Activated CD4-positive, alpha-beta T cell treated with anti-CD3 and anti-CD28 coated beads, Interleukin-2, amount 10 ng/mL, durations not matched to agents 7 days and 5 days (primary cell): ENCODE data around the gene PGGHG. TPM values are rescaled to one million over a fixed set of nuclear protein-coding genes. Genes with fewer than 3 reads are reported as not detected.
A peak's percentile ranks its signal among the peaks of the same experiment; 100 is the strongest.
"Not testable (repeated sequence)": the region's sequence is repeated elsewhere in the genome, so short reads cannot be mapped to it uniquely, and the experiment has no call there.

Experiments
- CTCF ChIA-PET: fragments of 350-600 bp; sonication (Branson Sonifier 250); formaldehyde crosslinking; loops from one replicate; lab custom pipeline; 2021; ENCODE audit warnings: antibody characterized with exemption; lab: Charles Lee
- POLR2A ChIA-PET: fragments of 350-600 bp; sonication (Branson Sonifier 250); formaldehyde crosslinking; loops from one replicate; lab custom pipeline; 2021; ENCODE audit warnings: antibody characterized with exemption; lab: Charles Lee
- DNase-seq: peaks from one replicate; pipeline ENCODE4 v3.0.0-alpha.2; 2020
- H3K27ac Mint-ChIP-seq: one replicate; pipeline ENCODE4 v1.8.0; 2021; ENCODE audit warnings: mild to moderate bottlenecking, moderate library complexity, mixed read lengths
- H3K27me3 Mint-ChIP-seq: one replicate; pipeline ENCODE4 v1.8.0; 2021; ENCODE audit warnings: mixed read lengths
- H3K36me3 Mint-ChIP-seq: one replicate; pipeline ENCODE4 v1.8.0; 2021; ENCODE audit warnings: low read depth, mixed read lengths
- H3K4me1 Mint-ChIP-seq: one replicate; pipeline ENCODE4 v1.8.0; 2021; ENCODE audit warnings: mixed read lengths
- H3K4me3 Mint-ChIP-seq: one replicate; pipeline ENCODE4 v1.8.0; 2021; ENCODE audit warnings: mild to moderate bottlenecking, moderate library complexity, mixed read lengths
- H3K9me3 Mint-ChIP-seq: one replicate; pipeline ENCODE4 v1.8.0; 2021; ENCODE audit warnings: mixed read lengths
- total RNA-seq, 2 experiments: library from RNA; stranded (reverse); gene quantifications; one replicate each; pipeline ENCODE4 v1.2.3, GENCODE V29; 2021

PGGHG gene
- total RNA-seq, 2 experiments from 2014 or later, result 325 to 377 TPM

DNA sequence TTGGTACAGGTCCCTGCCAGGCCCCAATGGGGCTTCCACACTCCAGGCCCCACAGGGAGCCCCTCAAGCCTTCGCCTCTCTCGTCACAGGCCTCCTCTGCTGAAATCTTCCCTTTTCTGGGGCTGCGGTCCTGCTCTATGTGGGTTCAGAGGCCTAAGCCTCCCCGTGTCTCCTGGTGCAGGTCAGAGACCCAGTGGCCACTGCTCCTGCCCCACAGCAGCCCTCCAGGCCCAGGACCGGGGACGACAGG, 37.6 kb downstream of the PGGHG start:
- no peaks in the 10 kb centered on the region for H3K27me3 Mint-ChIP-seq
- no peaks in the 10 kb centered on the region for H3K9me3 Mint-ChIP-seq
- H3K4me3 Mint-ChIP-seq, result peak overlapping the region; percentile 58
- CTCF ChIA-PET, result interaction anchor here (1.9 to 2.2 kb wide), 2 partner anchors 13 to 14 kb away, joined by 6 to 8 read pairs; no protein-coding TSS in a partner anchor
- H3K36me3 Mint-ChIP-seq, result peaks cover 8% of the 10 kb centered on the region
- POLR2A ChIA-PET, result interaction anchor here (0.7 to 1.2 kb wide), 2 partner anchors 9 to 11 kb away, joined by 3 to 4 read pairs; no protein-coding TSS in a partner anchor
- H3K4me1 Mint-ChIP-seq, result peaks cover 74% of the 10 kb centered on the region
- DNase-seq, result no peak
- peak overlapping the region; percentile 96 for H3K27ac Mint-ChIP-seq

DNA sequence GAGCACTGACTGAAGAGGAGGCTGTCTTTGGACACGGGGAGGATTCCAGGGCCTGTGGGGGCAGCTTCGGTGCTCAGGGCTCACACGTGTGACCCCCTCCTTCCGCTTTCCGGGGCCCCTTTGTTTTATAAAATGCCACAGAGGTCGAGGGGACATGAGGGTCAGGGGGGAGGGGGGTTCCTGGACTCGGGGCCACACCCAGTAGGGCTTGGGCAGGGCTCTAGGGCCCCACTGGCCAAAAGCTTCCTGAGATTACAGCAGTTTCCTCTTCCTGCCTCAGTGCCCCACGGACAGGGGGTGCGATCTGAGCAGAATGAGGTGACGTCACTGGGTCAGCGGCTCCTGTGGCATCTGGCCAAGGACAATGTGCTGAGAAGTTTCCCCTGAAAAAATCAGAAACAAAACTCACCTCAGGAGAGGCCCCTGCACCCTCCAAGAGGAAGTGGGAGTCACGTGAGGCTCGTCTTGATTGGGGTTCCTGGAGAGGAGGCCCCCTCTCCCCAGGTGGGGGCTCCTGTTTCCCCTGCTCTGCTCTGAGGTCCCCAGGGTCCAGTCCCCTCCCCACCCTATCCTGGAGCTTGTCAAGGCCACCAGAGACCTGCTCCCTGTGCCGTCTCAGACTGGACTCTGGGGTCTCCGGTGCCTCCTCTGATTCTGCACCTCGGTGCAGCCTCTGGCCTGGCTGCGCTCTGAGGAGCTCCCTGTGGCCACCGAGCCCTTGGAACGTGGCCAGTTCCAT, 38.1 kb downstream of the PGGHG start:
- Mint-ChIP-seq H3K27ac (peak overlapping the region; percentile 96), H3K9me3 (no peaks in the 10 kb centered on the region), H3K27me3 (no peaks in the 10 kb centered on the region), H3K4me3 (peak overlapping the region; percentile 58), H3K4me1 (peaks cover 79% of the 10 kb centered on the region), H3K36me3 (peaks cover 10% of the 10 kb centered on the region)
- ChIA-PET CTCF (interaction anchor here (1.2 to 2.2 kb wide), 6 partner anchors 10 to 28 kb away, joined by 3 to 8 read pairs (median 5); no protein-coding TSS in a partner anchor), POLR2A (interaction anchor here (0.7 to 1.2 kb wide), 3 partner anchors 10 to 15 kb away, joined by 3 to 9 read pairs (median 4); no protein-coding TSS in a partner anchor)
- DNase-seq, result peak; percentile 59

DNA sequence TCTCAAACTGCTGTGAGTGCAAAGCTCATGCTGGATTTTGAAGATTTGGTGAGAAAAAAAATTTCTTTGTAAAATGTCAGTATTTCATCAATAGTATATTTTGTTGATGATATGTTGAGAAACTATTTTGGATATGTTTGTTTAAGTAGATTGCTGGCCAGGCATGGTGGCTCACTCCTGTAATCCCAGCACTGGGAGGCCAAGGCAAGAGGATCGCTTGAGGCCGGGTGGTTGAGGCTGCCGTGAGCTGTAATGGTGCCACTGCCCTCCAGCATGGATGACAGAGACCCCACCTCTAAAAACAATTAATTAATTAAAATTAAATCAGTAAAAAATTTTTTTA, 38.6 kb downstream of the PGGHG start:
- peaks cover 82% of the 10 kb centered on the region for H3K4me1 Mint-ChIP-seq
- H3K36me3 Mint-ChIP-seq, result peaks cover 10% of the 10 kb centered on the region
- DNase-seq, result no peak
- ChIA-PET POLR2A (interaction anchor here (0.7 to 1.2 kb wide), 3 partner anchors 10 to 15 kb away, joined by 3 to 9 read pairs (median 4); no protein-coding TSS in a partner anchor), CTCF (interaction anchor here (1.2 to 1.9 kb wide), 5 partner anchors 11 to 28 kb away, joined by 3 to 8 read pairs (median 4); no protein-coding TSS in a partner anchor)
- H3K27me3 Mint-ChIP-seq, result no peaks in the 10 kb centered on the region
- H3K27ac Mint-ChIP-seq, result peak overlapping the region; percentile 96
- H3K9me3 Mint-ChIP-seq, result no peaks in the 10 kb centered on the region
- H3K4me3 Mint-ChIP-seq, result peak overlapping the region; percentile 58

DNA sequence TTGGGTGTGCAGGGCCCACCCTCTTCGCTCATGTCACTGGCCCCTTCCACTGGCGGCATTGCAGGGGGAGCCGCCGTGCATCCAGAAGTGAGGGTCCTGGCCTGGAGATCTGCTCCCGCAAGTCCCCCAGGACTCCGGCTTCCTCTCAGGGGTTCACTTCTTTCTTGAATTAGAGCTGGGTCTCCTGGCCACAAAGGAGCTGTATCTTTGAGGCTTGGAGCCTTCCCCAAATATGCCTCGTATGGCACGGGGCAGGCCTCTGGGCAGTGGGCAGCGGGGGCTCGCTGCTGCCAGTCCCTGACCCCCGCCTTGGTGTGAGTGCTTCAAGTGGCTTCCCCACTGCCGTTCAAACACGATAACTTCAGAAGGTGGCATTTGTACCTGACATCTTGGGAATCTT, 39.1 kb downstream of the PGGHG start:
- POLR2A ChIA-PET, result interaction anchor here (0.9 kb wide), 1 partner anchor 16 kb away, joined by 9 read pairs; no protein-coding TSS in a partner anchor
- CTCF ChIA-PET, result interaction anchor here (1.2 to 1.9 kb wide), 6 partner anchors 11 to 27 kb away, joined by 3 to 8 read pairs (median 4); no protein-coding TSS in a partner anchor
- Mint-ChIP-seq H3K4me3 (no peak overlapping the region), H3K27ac (peak overlapping the region; percentile 66), H3K36me3 (peaks cover 12% of the 10 kb centered on the region), H3K27me3 (no peaks in the 10 kb centered on the region), H3K9me3 (peaks cover 1% of the 10 kb centered on the region), H3K4me1 (peaks cover 86% of the 10 kb centered on the region)
- DNase-seq, result no peak

- not testable (repeated sequence) for DNase-seq, H3K4me3 Mint-ChIP-seq, H3K9me3 Mint-ChIP-seq, H3K27me3 Mint-ChIP-seq
- Mint-ChIP-seq H3K4me1 (peaks cover 86% of the 10 kb centered on the region), H3K36me3 (peaks cover 15% of the 10 kb centered on the region), H3K27ac (peak overlapping the region; percentile 60)
- ChIA-PET CTCF (interaction anchor here (0.5 to 1.9 kb wide), 10 partner anchors 8 to 190 kb away, joined by 3 to 8 read pairs (median 3); partner anchors contain the start of gene IFITM3), POLR2A (interaction anchor here (1.4 to 1.8 kb wide), 2 partner anchors 11 to 27 kb away, joined by 3 to 7 read pairs; no protein-coding TSS in a partner anchor)
Observed at GRCh38 chr11:328516-329100, 39.7 kb downstream of the PGGHG start.

DNA sequence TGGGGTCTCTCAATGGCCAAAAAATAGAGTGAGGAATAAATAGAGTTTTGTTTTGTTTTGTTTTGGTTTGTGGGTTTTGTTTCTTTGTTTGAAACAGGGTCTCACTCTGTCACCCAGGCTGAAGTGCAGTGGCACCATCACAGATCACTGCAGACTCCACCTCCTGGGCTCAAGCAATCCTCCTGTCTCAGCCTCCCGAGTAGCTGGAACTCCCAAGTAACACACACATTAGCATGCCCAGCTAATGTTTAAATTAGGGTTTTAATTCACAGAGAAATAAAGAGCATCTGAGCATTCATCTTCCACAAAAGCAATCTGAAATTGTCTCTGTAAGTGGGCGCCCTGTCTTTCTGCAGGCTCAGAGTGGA, 40.9 kb downstream of the PGGHG start:
- Mint-ChIP-seq H3K27me3 (no peaks in the 10 kb centered on the region), H3K27ac (peak overlapping the region; percentile 87), H3K4me1 (peaks cover 81% of the 10 kb centered on the region), H3K36me3 (peaks cover 15% of the 10 kb centered on the region), H3K9me3 (peaks cover 4% of the 10 kb centered on the region), H3K4me3 (no peak overlapping the region)
- no peak for DNase-seq
- ChIA-PET POLR2A (interaction anchor here (1.4 to 1.8 kb wide), 2 partner anchors 13 to 26 kb away, joined by 3 to 7 read pairs; no protein-coding TSS in a partner anchor), CTCF (interaction anchor here (0.9 to 2.4 kb wide), 8 partner anchors 9 to 189 kb away, joined by 3 to 12 read pairs (median 4); partner anchors contain the start of genes BET1L and RIC8A)

DNA sequence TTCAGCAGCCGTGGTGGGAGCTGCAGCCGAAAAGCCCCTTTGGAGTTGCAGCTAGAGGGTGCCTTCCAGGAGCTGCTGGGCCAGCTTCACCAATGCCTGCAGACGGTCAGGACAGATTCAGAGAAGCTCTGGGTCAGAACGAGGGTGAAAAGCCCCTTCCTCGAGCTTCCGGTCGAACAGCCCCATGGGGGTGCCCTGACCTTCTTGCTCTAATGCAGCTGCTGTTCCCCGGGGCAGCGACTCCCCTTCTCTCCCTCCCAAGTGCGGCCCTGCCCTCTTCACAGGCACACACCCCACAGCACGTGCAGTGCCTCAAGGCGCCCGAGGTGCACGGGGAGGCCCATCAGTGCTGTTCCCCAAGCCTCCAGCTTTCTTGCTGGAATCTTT, 41.4 kb downstream of the PGGHG start:
- H3K36me3 Mint-ChIP-seq, result peaks cover 15% of the 10 kb centered on the region
- CTCF ChIA-PET, result interaction anchor here (0.9 to 2.4 kb wide), 8 partner anchors 8 to 189 kb away, joined by 3 to 12 read pairs (median 4); partner anchors contain the start of genes BET1L and RIC8A
- no peak overlapping the region for H3K4me3 Mint-ChIP-seq
- no peak for DNase-seq
- H3K9me3 Mint-ChIP-seq, result peaks cover 4% of the 10 kb centered on the region
- H3K27ac Mint-ChIP-seq, result peak overlapping the region; percentile 31
- H3K4me1 Mint-ChIP-seq, result peaks cover 78% of the 10 kb centered on the region
- H3K27me3 Mint-ChIP-seq, result no peaks in the 10 kb centered on the region
- POLR2A ChIA-PET, result interaction anchor here (1.4 to 1.8 kb wide), 2 partner anchors 13 to 25 kb away, joined by 3 to 7 read pairs; no protein-coding TSS in a partner anchor

GRCh38 chr11:330694-331357, 41.9 kb downstream of the PGGHG start:
- ChIA-PET CTCF (interaction anchor here (0.9 to 2.4 kb wide), 7 partner anchors 8 to 123 kb away, joined by 3 to 12 read pairs (median 4); partner anchors contain the start of genes BET1L and RIC8A), POLR2A (no interaction called here)
- Mint-ChIP-seq H3K9me3 (peaks cover 4% of the 10 kb centered on the region), H3K4me3 (no peak overlapping the region), H3K27me3 (no peaks in the 10 kb centered on the region), H3K4me1 (peaks cover 80% of the 10 kb centered on the region), H3K36me3 (peaks cover 15% of the 10 kb centered on the region), H3K27ac (peak overlapping the region; percentile 88)
- DNase-seq, result peak; percentile 42

- no peak for DNase-seq
- CTCF ChIA-PET, result interaction anchor here (1.2 to 2.4 kb wide), 3 partner anchors 9 to 66 kb away, joined by 4 to 12 read pairs (median 4); no protein-coding TSS in a partner anchor
Observed at GRCh38 chr11:331358-332060, 42.6 kb downstream of the PGGHG start.

DNA sequence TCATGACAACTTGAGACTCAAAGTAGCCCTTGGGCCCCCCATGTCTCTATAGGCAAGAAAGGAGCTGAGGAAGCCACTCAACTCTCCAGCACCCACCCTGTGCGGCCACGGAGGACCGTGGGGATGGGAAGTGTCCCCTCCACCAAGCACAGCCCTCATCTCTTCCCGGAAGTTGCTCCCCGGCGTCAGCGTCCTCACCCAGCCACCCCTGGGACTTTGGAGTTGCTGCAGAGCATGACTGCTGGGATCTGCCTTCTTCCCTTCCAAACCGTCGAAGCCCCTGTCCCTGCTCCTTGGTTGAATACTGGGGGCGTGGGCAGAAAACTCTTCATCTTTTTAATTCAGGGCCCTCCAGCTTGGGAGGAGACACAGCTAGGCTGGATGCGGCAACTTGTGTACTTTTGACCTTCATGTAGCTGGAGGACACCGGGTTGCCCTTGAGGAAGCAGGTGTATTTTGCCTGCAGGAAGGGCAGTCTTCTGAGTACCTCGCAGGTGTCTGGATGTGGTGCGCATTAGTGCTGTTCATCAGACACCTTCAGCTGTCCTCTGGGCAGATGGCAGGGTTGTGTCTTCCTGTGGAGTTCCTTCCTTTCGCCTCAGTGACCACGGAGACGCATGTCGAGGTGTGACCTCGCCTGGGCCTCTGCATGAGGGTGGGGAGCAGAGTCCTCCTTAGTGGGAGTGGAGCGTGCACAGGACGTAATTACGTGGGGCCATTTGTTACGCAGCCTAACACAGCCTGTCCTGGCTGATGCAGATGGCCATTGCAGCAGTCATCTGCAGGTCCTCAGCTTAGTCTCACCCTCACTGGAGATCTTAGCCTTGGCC, 43.9 kb downstream of the PGGHG start:
- H3K27me3 Mint-ChIP-seq, result no peaks in the 10 kb centered on the region
- no peak for DNase-seq
- H3K27ac Mint-ChIP-seq, result no peak overlapping the region
- H3K9me3 Mint-ChIP-seq, result peaks cover 4% of the 10 kb centered on the region
- no peak overlapping the region for H3K4me3 Mint-ChIP-seq
- ChIA-PET POLR2A (no interaction called here), CTCF (interaction anchor here (1.0 kb wide), 1 partner anchor 55 kb away, joined by 3 read pairs; the partner anchor contains the start of gene NLRP6)
- peaks cover 71% of the 10 kb centered on the region for H3K4me1 Mint-ChIP-seq
- peaks cover 15% of the 10 kb centered on the region for H3K36me3 Mint-ChIP-seq

More at GRCh38 chr11:331358-332060, 42.6 kb downstream of the PGGHG start:
- H3K27me3 Mint-ChIP-seq, result no peaks in the 10 kb centered on the region
- peak overlapping the region; percentile 88 for H3K27ac Mint-ChIP-seq
- H3K4me3 Mint-ChIP-seq, result no peak overlapping the region
- H3K4me1 Mint-ChIP-seq, result peaks cover 80% of the 10 kb centered on the region
- POLR2A ChIA-PET, result no interaction called here
- H3K9me3 Mint-ChIP-seq, result peaks cover 4% of the 10 kb centered on the region
- peaks cover 15% of the 10 kb centered on the region for H3K36me3 Mint-ChIP-seq
